GM23248 (cell line): ENCODE data around the gene BTBD2.

Experiments used
- EZH2 ChIP-seq: fragments of 200-600 bp; sonication (generic); IDR thresholded peaks from 2 replicates; pipeline ENCODE4 v1.6.1; 2018; ENCODE audit warnings: antibody characterized with exemption, mild to moderate bottlenecking; ENCODE audit not compliant: insufficient read depth, poor library complexity, severe bottlenecking
- EZH2phosphoT487 ChIP-seq: fragments of 200-600 bp; sonication (generic); IDR thresholded peaks from 2 replicates; pipeline ENCODE4 v1.6.1; 2018; ENCODE audit warnings: antibody characterized with exemption, moderate library complexity, mild to moderate bottlenecking, low read depth; ENCODE audit not compliant: insufficient read depth

DNA sequence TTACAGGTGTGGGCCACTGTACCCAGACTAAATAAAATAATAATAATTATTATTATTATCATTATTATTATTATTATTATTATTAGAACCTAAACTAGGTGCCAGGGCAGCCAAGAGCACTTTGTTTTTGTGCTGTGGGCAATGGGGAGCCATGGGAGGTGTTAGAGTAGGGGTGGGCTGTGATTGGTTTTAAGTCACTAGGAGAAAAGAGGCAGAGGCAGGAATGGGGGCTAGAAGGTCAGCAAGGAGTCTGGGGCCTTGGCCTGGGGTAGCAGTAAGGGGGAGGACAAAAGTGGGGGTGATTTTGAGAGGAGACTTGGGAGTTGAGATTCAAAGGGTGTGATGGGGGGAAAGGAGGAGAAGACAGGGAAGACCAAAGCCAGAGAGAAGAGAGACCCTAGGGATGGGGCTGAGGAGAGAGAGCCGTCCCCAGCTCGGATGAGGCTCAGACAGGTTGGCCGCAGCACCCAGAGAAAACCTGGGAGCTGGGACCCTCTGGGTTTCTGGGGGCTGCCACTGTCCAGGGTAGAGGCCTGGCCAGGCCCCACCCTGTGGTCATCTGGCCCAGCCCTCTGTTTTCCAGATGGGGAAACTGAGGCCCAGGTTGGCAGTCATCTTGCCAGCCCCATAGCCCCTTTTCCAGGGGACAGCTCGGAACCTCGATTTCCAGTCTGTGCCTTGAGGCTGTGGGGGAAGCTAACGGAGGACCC, 17.8 kb upstream of the BTBD2 start:
- TF ChIP-seq EZH2phosphoT487 (no peak), EZH2 (no peak)
